ENCODE data around the gene NOC4L.

NOC4L gene

DNA sequence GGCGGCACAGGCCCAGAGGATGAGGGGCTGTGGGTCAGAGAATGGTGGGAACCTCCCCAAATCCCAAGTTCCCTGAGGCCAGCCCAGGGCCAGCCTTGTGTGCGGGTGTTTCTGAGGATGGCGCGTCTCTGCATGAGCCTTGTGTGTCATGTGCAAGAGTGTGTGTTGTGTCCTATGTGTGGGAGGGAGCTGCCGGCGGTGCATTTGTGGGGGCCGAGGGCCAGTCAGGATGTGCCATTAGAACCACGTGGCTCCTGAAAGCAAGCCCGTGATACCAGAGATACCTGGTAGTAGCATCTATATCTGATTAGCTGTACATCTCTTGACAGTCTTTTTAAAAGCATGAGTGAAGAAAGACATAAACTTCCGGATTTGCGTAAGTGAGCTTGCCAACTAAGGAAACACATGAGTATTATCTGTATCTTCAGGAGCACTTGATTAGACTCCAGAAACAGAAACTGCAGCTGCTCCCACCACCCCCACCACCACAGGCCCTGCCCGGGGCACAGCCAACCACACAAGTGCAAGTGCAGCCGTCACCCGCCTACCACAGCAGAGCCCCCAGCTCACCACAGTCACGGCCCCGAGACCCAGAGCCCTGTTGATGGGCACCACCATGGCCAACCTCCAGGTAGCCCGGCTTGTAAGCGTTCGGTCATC lies 19.4 kb upstream of the NOC4L start:
- Histone ChIP-seq H3K27me3 (ENCODE audit: insufficient read depth, insufficient read length) (no peaks in the 10 kb centered on the region), H3K9ac (ENCODE audit: insufficient read length, low read depth) (no peak overlapping the region), H3K9me3 (ENCODE audit: insufficient read depth, low read length) (peaks cover 26% of the 10 kb centered on the region), H3K4me1 (ENCODE audit: insufficient read depth, insufficient read length) (no peaks in the 10 kb centered on the region), H3K36me3 (ENCODE audit: insufficient read depth, insufficient read length, low read length) (peaks cover 83% of the 10 kb centered on the region), H3K4me3 (ENCODE audit: insufficient read length, low read depth) (no peak overlapping the region)
- no peak for TF ChIP-seq ZNF274 (IDR thresholded peaks at IDR 0.05; ENCODE audit: low read depth, low read length)
- no peak for TF ChIP-seq YY1 (IDR thresholded peaks at IDR 0.05; ENCODE audit: insufficient read depth, insufficient read length)
- TF ChIP-seq SUZ12 (IDR thresholded peaks at IDR 0.05; ENCODE audit: extremely low read depth, insufficient read depth, insufficient read length) = no peak
- no peak for DNase-seq (ENCODE audit: low read depth, low spot score)

DNA sequence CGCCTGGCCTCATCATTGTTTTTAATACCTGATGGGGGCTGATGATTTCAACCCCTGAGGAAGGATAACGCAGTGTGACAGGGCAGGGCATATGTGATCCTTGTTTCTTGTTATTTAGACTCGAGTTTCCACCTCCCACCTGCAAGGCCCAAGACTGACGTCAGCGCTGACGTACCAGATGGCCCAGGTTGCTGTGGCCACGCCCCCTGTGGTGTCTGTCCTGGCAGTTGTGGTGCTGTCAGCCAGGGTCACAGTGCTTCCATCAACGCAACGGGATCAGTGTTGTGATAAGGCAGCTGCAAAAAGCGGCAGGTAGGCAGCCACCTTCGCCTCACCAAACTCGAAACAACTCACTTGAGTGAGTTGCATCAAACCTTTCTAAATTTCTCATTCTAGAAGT lies 18.5 kb upstream of the NOC4L start:
- TF ChIP-seq YY1 (IDR thresholded peaks at IDR 0.05; ENCODE audit: insufficient read depth, insufficient read length) (no peak), SUZ12 (IDR thresholded peaks at IDR 0.05; ENCODE audit: extremely low read depth, insufficient read depth, insufficient read length) (no peak), ZNF274 (IDR thresholded peaks at IDR 0.05; ENCODE audit: low read depth, low read length) (no peak)

DNA sequence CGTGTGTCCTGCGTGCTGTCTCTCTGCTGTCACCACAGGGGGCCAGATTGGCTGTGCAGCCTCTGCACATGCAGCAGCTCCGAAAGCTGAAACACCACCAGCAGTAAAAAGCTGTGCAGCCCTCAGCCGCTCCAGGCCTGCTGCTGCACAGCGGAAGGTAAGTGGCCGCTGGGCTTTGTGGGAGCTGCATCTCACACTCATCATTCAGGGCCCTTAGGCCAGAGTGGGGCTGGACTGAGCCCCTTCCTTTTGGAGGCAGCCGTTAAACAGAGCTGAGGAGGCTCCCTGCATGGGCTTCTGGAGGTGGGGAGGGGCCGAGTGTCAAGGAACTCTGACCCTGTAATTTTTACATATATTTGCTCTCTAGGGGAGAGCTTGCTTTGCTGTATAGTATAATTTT lies 17.2 kb upstream of the NOC4L start:
- H3K9ac ChIP-seq (ENCODE audit: insufficient read length, low read depth) = no peak overlapping the region
- TF ChIP-seq SUZ12 (IDR thresholded peaks at IDR 0.05; ENCODE audit: extremely low read depth, insufficient read depth, insufficient read length) = no peak
- no peak for TF ChIP-seq YY1 (IDR thresholded peaks at IDR 0.05; ENCODE audit: insufficient read depth, insufficient read length)
- TF ChIP-seq ZNF274 (IDR thresholded peaks at IDR 0.05; ENCODE audit: low read depth, low read length) = no peak
- H3K4me1 ChIP-seq (ENCODE audit: insufficient read depth, insufficient read length) = no peaks in the 10 kb centered on the region
- H3K4me3 ChIP-seq (ENCODE audit: insufficient read length, low read depth) = no peak overlapping the region
- H3K9me3 ChIP-seq (ENCODE audit: insufficient read depth, low read length) = peaks cover 26% of the 10 kb centered on the region
- H3K27me3 ChIP-seq (ENCODE audit: insufficient read depth, insufficient read length) = no peaks in the 10 kb centered on the region
- H3K36me3 ChIP-seq (ENCODE audit: insufficient read depth, insufficient read length, low read length) = peaks cover 66% of the 10 kb centered on the region
- DNase-seq (ENCODE audit: low read depth, low spot score) = no peak

More for the DNA sequence above, 18.5 kb upstream of the NOC4L start:
- Histone ChIP-seq H3K4me3 (ENCODE audit: insufficient read length, low read depth) (no peak overlapping the region), H3K9me3 (ENCODE audit: insufficient read depth, low read length) (peaks cover 26% of the 10 kb centered on the region), H3K9ac (ENCODE audit: insufficient read length, low read depth) (no peak overlapping the region), H3K36me3 (ENCODE audit: insufficient read depth, insufficient read length, low read length) (peaks cover 76% of the 10 kb centered on the region), H3K4me1 (ENCODE audit: insufficient read depth, insufficient read length) (no peaks in the 10 kb centered on the region), H3K27me3 (ENCODE audit: insufficient read depth, insufficient read length) (no peaks in the 10 kb centered on the region)
- DNase-seq (ENCODE audit: low read depth, low spot score) = no peak

DNA sequence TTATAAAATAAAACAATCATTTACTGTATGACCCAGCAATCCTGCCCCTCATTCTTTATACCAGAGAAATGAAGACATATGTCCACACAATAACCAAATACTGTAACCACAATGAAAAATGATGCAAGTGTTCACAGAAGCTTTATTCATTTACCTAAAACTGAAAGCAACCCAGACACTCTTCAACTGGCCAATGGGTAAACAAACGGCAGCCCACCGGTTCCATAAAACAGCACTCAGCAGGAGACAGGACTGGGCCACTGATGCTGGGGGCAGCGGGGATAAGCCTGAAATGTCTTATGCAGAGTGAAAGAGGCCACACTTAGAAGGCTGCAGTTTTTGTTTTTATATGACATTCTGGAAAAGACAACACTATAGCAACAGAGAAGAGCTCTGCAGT lies 15.2 kb upstream of the NOC4L start:
- H3K27me3 ChIP-seq (ENCODE audit: insufficient read depth, insufficient read length) = no peaks in the 10 kb centered on the region
- H3K9me3 ChIP-seq (ENCODE audit: insufficient read depth, low read length) = peaks cover 26% of the 10 kb centered on the region
- H3K9ac ChIP-seq (ENCODE audit: insufficient read length, low read depth) = no peak overlapping the region
- H3K4me1 ChIP-seq (ENCODE audit: insufficient read depth, insufficient read length) = peaks cover 2% of the 10 kb centered on the region
- TF ChIP-seq SUZ12 (IDR thresholded peaks at IDR 0.05; ENCODE audit: extremely low read depth, insufficient read depth, insufficient read length) = no peak
- no peak for TF ChIP-seq YY1 (IDR thresholded peaks at IDR 0.05; ENCODE audit: insufficient read depth, insufficient read length)
- no peak for TF ChIP-seq ZNF274 (IDR thresholded peaks at IDR 0.05; ENCODE audit: low read depth, low read length)
- no peak overlapping the region for H3K4me3 ChIP-seq (ENCODE audit: insufficient read length, low read depth)
- peaks cover 48% of the 10 kb centered on the region for H3K36me3 ChIP-seq (ENCODE audit: insufficient read depth, insufficient read length, low read length)
- DNase-seq (ENCODE audit: low read depth, low spot score) = no peak

DNA sequence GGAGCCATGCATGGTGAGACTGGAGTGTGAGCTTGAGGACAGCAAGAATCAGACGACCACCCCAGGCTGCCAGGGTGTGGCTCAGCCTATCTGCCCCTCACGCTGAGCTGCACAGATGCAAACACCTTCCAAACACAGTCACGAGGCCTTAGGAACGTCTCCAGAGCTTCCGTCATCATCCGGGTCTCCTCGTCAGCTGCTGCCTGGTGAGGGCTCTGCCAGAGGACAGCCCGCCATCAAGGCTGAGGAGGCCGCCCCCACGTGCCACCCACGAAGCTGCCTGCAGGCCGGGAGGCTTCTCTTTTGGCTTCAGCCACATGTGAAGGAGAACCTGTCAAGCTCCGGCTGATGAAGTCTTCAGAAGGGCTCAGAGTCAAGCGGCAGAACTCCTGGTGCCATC lies 13.6 kb upstream of the NOC4L start:
- Histone ChIP-seq H3K9me3 (ENCODE audit: insufficient read depth, low read length) (peaks cover 26% of the 10 kb centered on the region), H3K27me3 (ENCODE audit: insufficient read depth, insufficient read length) (no peaks in the 10 kb centered on the region), H3K36me3 (ENCODE audit: insufficient read depth, insufficient read length, low read length) (peaks cover 33% of the 10 kb centered on the region), H3K9ac (ENCODE audit: insufficient read length, low read depth) (no peak overlapping the region), H3K4me3 (ENCODE audit: insufficient read length, low read depth) (no peak overlapping the region), H3K4me1 (ENCODE audit: insufficient read depth, insufficient read length) (peaks cover 4% of the 10 kb centered on the region)
- TF ChIP-seq ZNF274 (IDR thresholded peaks at IDR 0.05; ENCODE audit: low read depth, low read length) (no peak), YY1 (IDR thresholded peaks at IDR 0.05; ENCODE audit: insufficient read depth, insufficient read length) (no peak), SUZ12 (IDR thresholded peaks at IDR 0.05; ENCODE audit: extremely low read depth, insufficient read depth, insufficient read length) (no peak)
- no peak for DNase-seq (ENCODE audit: low read depth, low spot score)

DNA sequence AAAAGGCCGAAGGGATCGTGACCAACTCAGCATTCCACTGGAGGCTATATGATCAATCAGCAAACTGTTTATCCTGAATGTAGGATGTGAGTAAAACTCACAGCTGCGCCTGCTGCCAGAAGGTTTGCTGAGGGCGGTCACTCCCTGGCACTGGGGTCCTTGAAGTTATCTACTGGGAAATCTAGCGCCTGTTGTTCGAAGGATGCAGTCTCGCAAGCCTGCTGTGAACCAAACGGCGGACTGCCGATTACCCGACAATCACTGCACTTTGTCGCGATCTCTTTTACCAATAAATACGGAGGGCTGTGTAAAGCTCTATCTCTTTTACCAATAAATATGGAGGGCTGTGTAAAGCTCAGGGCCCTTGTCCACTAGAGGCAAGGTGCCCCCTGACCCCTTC lies 13.0 kb upstream of the NOC4L start:
- TF ChIP-seq YY1 (IDR thresholded peaks at IDR 0.05; ENCODE audit: insufficient read depth, insufficient read length) (no peak), ZNF274 (IDR thresholded peaks at IDR 0.05; ENCODE audit: low read depth, low read length) (no peak), SUZ12 (IDR thresholded peaks at IDR 0.05; ENCODE audit: extremely low read depth, insufficient read depth, insufficient read length) (no peak)
- H3K36me3 ChIP-seq (ENCODE audit: insufficient read depth, insufficient read length, low read length) = peaks cover 27% of the 10 kb centered on the region
- peaks cover 26% of the 10 kb centered on the region for H3K9me3 ChIP-seq (ENCODE audit: insufficient read depth, low read length)
- H3K4me3 ChIP-seq (ENCODE audit: insufficient read length, low read depth) = no peak overlapping the region
- H3K4me1 ChIP-seq (ENCODE audit: insufficient read depth, insufficient read length) = peaks cover 4% of the 10 kb centered on the region
- H3K27me3 ChIP-seq (ENCODE audit: insufficient read depth, insufficient read length) = no peaks in the 10 kb centered on the region
- H3K9ac ChIP-seq (ENCODE audit: insufficient read length, low read depth) = no peak overlapping the region
- no peak for DNase-seq (ENCODE audit: low read depth, low spot score)

DNA sequence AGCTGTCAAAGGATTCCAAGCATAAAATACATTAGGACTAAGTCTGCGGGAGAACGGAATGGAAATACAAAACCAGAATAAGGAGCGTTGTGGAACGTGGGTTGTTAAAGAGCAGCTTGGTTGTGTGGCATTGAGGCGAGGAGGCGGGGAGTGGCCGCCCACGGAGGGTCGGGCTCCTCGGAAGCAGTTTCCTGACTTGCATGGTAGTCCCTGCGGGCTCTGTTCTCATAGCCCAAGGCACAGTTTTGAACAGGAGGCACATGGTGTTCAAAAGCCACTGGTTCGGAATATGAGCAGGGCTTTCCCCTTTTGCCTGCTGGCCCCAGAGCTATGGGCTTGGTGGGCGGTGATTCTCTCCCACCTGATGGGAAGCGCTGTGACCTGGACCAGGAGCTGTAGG lies 12.3 kb upstream of the NOC4L start:
- Histone ChIP-seq H3K27me3 (ENCODE audit: insufficient read depth, insufficient read length) (no peaks in the 10 kb centered on the region), H3K36me3 (ENCODE audit: insufficient read depth, insufficient read length, low read length) (peaks cover 20% of the 10 kb centered on the region), H3K4me3 (ENCODE audit: insufficient read length, low read depth) (no peak overlapping the region), H3K4me1 (ENCODE audit: insufficient read depth, insufficient read length) (peaks cover 4% of the 10 kb centered on the region), H3K9ac (ENCODE audit: insufficient read length, low read depth) (no peak overlapping the region), H3K9me3 (ENCODE audit: insufficient read depth, low read length) (peaks cover 20% of the 10 kb centered on the region)
- TF ChIP-seq ZNF274 (IDR thresholded peaks at IDR 0.05; ENCODE audit: low read depth, low read length) = no peak
- TF ChIP-seq YY1 (IDR thresholded peaks at IDR 0.05; ENCODE audit: insufficient read depth, insufficient read length) = no peak
- TF ChIP-seq SUZ12 (IDR thresholded peaks at IDR 0.05; ENCODE audit: extremely low read depth, insufficient read depth, insufficient read length) = no peak
- DNase-seq (ENCODE audit: low read depth, low spot score) = no peak

Data from NT2/D1 (cell line).